ENCODE measurements around the gene FRMPD4. TPM values are rescaled to one million over a fixed set of nuclear protein-coding genes. Genes with fewer than 3 reads are reported as not detected.

FRMPD4 gene
- total RNA-seq, 1 donor from 2014 or later = 0.79 TPM

GRCh38 chrX:12579311-12579710 is 441.0 kb downstream of the FRMPD4 start:
- H3K36me3 ChIP-seq (ENCODE audit: control insufficient read depth, insufficient read depth, low read length) = no peaks in the 10 kb centered on the region
- H3K27me3 ChIP-seq (ENCODE audit: control insufficient read depth, insufficient read depth, low read length) = no peaks in the 10 kb centered on the region
- no peak overlapping the region for H3K4me3 ChIP-seq (ENCODE audit: low read depth, low read length)
- DNase-seq (ENCODE audit: low read depth) = no peak
- no peak for TF ChIP-seq CTCF (IDR thresholded peaks at IDR 0.05; ENCODE audit: insufficient read depth, low read length, severe bottlenecking)
- no peak for FAIRE-seq

- DNase-seq (ENCODE audit: low read depth) (peak; percentile 81), FAIRE-seq (no peak)
- Histone ChIP-seq H3K27me3 (ENCODE audit: control insufficient read depth, insufficient read depth, low read length) (no peaks in the 10 kb centered on the region), H3K36me3 (ENCODE audit: control insufficient read depth, insufficient read depth, low read length) (no peaks in the 10 kb centered on the region), H3K4me3 (ENCODE audit: low read depth, low read length) (no peak overlapping the region)
- TF ChIP-seq CTCF (IDR thresholded peaks at IDR 0.05; ENCODE audit: insufficient read depth, low read length, severe bottlenecking) = no peak
Observed at GRCh38 chrX:12580548-12580947, 442.3 kb downstream of the FRMPD4 start.

GRCh38 chrX:12581546-12581945 is 443.3 kb downstream of the FRMPD4 start:
- Histone ChIP-seq H3K27me3 (ENCODE audit: control insufficient read depth, insufficient read depth, low read length) (no peaks in the 10 kb centered on the region), H3K4me3 (ENCODE audit: low read depth, low read length) (no peak overlapping the region), H3K36me3 (ENCODE audit: control insufficient read depth, insufficient read depth, low read length) (no peaks in the 10 kb centered on the region)
- FAIRE-seq (no peak), DNase-seq (ENCODE audit: low read depth) (peak; percentile 77)
- no peak for TF ChIP-seq CTCF (IDR thresholded peaks at IDR 0.05; ENCODE audit: insufficient read depth, low read length, severe bottlenecking)

DNA sequence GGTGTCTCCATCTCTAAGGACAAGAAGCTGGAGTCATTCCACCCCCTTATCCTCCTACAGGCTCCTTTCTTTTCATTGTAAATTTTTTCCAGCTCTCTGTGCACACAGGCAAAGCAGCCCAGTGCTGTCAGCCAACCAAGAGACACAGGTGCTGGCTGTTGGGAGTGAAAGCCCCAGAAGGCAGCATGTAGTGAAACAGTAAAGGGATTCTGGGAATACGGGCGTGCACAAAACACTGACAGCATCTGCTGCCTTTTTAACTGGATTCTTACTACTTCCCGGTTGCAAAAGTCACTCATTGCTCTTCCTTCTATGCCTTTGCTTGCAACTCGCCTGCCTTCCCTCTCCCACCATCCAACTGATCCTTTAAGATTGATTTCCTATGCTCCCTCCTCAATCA is 444.4 kb downstream of the FRMPD4 start:
- FAIRE-seq (no peak), DNase-seq (ENCODE audit: low read depth) (no peak)
- Histone ChIP-seq H3K4me3 (ENCODE audit: low read depth, low read length) (no peak overlapping the region), H3K27me3 (ENCODE audit: control insufficient read depth, insufficient read depth, low read length) (no peaks in the 10 kb centered on the region), H3K36me3 (ENCODE audit: control insufficient read depth, insufficient read depth, low read length) (no peaks in the 10 kb centered on the region)
- no peak for TF ChIP-seq CTCF (IDR thresholded peaks at IDR 0.05; ENCODE audit: insufficient read depth, low read length, severe bottlenecking)

DNA sequence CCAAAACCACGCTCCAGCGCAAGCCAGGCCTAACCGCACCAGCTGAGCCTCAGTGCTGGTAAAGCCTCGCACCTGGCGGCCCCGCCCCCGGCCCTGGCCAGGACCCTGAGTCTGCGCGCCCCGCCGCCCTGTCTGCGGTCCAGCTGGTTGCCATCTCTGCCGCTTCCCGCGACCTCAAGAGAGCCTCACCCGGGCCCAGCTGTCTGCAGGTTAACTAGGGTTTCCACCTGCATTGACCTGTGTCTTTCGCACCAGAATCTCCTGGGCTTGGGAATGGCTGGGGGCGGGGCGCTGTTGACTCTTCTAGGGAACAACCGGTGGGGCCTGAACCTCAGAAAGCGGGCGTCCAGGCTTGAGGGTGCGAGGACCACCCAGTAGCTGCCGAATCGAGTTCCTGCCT is 445.3 kb downstream of the FRMPD4 start:
- TF ChIP-seq CTCF (IDR thresholded peaks at IDR 0.05; ENCODE audit: insufficient read depth, low read length, severe bottlenecking) = no peak
- Histone ChIP-seq H3K36me3 (ENCODE audit: control insufficient read depth, insufficient read depth, low read length) (no peaks in the 10 kb centered on the region), H3K27me3 (ENCODE audit: control insufficient read depth, insufficient read depth, low read length) (no peaks in the 10 kb centered on the region), H3K4me3 (ENCODE audit: low read depth, low read length) (no peak overlapping the region)
- FAIRE-seq (no peak), DNase-seq (ENCODE audit: low read depth) (no peak)

DNA sequence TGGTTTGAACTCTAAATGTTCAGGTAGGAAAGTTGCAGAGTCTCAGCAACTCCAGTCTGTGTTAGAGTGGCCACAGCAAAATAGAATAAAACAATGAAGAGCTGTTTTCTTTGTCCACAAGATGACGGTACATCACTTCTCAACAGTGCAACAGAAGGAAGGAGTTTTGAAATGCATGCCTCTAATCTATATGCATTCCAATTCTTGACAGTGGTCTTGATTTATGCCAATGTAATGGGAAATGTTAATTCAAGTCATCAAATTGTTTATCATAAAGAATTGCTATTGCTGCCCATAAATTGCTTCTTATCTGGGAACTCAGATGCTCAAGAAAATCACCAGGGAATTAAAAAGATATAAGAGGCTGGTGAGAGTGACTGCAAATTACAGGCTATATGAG is 457.4 kb downstream of the FRMPD4 start:
- Histone ChIP-seq H3K36me3 (ENCODE audit: control insufficient read depth, insufficient read depth, low read length) (no peaks in the 10 kb centered on the region), H3K4me3 (ENCODE audit: low read depth, low read length) (no peak overlapping the region), H3K27me3 (ENCODE audit: control insufficient read depth, insufficient read depth, low read length) (no peaks in the 10 kb centered on the region)
- TF ChIP-seq CTCF (IDR thresholded peaks at IDR 0.05; ENCODE audit: insufficient read depth, low read length, severe bottlenecking) = no peak
- no peak for DNase-seq (ENCODE audit: low read depth)
- FAIRE-seq = no peak

All from bronchial epithelial cell (primary cell).